Chondrocyte (in vitro differentiated cells): ENCODE measurements around the gene RPH3AL. TPM values are rescaled to one million over a fixed set of nuclear protein-coding genes. Genes with fewer than 3 reads are reported as not detected.
"Not testable (repeated sequence)": the region's sequence is repeated elsewhere in the genome, so short reads cannot be mapped to it uniquely, and the experiment has no call there.

Experiments
- DNase-seq: peaks from one replicate; pipeline ENCODE4 v3.0.0; 2021; ENCODE audit warnings: mixed read lengths, low spot score
- H3K27ac Mint-ChIP-seq: one replicate; pipeline ENCODE4 v1.8.0; 2021; ENCODE audit warnings: mild to moderate bottlenecking, moderate library complexity, mixed read lengths; ENCODE audit not compliant: unreplicated experiment
- H3K27me3 Mint-ChIP-seq: 2 replicates; pipeline ENCODE4 v1.8.0; 2021; ENCODE audit warnings: low read depth, mixed read lengths
- H3K36me3 Mint-ChIP-seq: 2 replicates; pipeline ENCODE4 v1.8.0; 2021; ENCODE audit warnings: low read depth, mixed read lengths
- H3K4me1 Mint-ChIP-seq: 2 replicates; pipeline ENCODE4 v1.8.0; 2021; ENCODE audit warnings: low read depth, mild to moderate bottlenecking, mixed read lengths
- H3K4me3 Mint-ChIP-seq: one replicate; pipeline ENCODE4 v1.8.0; 2021; ENCODE audit warnings: mild to moderate bottlenecking, moderate library complexity, mixed read lengths; ENCODE audit not compliant: unreplicated experiment
- H3K9me3 Mint-ChIP-seq: 2 replicates; pipeline ENCODE4 v1.8.0; 2021; ENCODE audit warnings: low read depth, mixed read lengths
- total RNA-seq: library from RNA; stranded (reverse); gene quantifications from 3 replicates; pipeline ENCODE4 v1.2.1, GENCODE V29; 2021
- TF ChIP-seq, protein P1 (sequence below): fragments of 200-600 bp; sonication (generic); IDR thresholded peaks from 2 replicates; pipeline ENCODE4 v1.5.0; 2021; ENCODE audit warnings: antibody characterized with exemption, mild to moderate bottlenecking, moderate library complexity

RPH3AL gene
- total RNA-seq, 1 donor from 2014 or later = 4.1 TPM

DNA sequence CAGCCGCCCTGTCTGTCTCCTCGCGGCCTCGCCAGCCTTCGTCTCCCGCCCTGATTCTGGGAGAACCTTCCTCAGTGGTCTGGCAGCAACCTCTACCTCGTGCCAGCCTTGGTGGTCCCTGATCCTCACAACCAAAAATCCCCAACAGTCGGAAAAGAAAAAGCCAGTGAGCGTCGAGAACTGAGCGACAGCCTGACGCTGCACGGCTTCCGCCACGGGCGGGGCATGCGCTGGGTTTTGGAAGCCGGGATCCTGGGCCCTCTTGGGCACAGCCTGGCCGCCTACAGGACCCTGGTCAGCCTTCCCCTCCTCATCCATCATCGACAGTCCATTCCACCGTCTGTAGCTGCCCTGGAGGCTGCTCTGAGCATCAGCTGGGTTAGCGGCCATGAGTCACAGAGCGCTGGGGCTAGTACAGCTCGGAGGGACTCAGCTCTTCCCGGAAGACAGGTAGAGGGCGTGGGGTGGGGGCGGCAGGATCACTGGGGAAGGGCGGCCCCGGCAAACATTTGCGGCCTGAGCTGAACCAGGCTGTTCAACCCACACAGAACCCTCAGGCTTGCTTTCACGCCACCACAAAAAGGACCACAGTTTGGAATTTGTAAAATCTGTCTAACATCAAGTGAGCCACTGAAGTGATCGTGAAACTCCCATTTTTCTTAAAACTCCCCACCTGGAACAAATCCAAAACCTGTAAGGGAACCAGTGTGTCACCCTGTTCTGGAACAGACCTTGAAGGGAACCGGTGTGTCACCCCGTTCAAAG lies 115.8 kb downstream of the RPH3AL start:
- Mint-ChIP-seq H3K4me3 (no peak overlapping the region), H3K36me3 (no peaks in the 10 kb centered on the region), H3K27ac (no peak overlapping the region), H3K9me3 (no peaks in the 10 kb centered on the region), H3K4me1 (no peaks in the 10 kb centered on the region), H3K27me3 (no peaks in the 10 kb centered on the region)
- TF ChIP-seq, protein P1, sequence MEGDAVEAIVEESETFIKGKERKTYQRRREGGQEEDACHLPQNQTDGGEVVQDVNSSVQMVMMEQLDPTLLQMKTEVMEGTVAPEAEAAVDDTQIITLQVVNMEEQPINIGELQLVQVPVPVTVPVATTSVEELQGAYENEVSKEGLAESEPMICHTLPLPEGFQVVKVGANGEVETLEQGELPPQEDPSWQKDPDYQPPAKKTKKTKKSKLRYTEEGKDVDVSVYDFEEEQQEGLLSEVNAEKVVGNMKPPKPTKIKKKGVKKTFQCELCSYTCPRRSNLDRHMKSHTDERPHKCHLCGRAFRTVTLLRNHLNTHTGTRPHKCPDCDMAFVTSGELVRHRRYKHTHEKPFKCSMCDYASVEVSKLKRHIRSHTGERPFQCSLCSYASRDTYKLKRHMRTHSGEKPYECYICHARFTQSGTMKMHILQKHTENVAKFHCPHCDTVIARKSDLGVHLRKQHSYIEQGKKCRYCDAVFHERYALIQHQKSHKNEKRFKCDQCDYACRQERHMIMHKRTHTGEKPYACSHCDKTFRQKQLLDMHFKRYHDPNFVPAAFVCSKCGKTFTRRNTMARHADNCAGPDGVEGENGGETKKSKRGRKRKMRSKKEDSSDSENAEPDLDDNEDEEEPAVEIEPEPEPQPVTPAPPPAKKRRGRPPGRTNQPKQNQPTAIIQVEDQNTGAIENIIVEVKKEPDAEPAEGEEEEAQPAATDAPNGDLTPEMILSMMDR = no peak
- peak; percentile 55 for DNase-seq

DNA sequence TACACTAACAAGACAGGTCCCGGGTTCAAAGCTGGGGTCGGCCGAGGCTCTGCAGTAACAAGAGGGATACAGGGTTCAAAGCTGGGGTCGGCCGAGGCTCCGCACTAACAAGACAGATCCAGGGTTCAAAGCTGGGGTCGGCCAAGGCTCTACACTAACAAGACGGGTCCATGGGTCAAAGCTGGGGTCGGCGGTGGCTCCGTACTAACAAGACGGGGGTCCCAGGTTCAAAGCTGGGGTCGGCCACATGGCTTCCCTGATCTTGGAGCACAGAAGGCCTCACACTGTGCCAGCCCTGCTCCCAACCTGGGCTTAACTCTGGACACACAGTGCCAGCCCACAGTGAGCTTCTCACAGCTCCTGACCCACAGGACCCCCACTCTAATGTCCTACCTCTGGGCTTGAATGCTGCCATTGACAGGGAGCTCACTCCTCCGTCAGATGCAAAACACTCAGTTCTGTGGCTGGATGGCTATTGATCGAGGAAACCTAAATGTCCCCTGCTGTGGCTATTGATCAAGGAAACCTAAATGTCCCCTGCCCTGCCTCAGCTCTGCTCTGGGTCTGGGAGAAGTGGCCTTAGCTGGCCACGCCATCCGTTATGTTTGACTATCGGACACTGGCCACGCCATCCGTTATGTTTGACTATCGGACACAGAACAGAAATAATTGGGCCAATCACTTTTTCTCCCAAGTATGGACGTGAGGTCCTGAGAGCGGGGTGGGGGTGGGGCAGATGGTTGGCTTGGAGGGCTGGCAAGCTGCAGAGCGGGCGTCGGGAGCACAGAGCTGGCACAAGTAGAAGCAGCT lies 116.6 kb downstream of the RPH3AL start:
- Mint-ChIP-seq H3K36me3 (no peaks in the 10 kb centered on the region), H3K27me3 (no peaks in the 10 kb centered on the region), H3K4me1 (no peaks in the 10 kb centered on the region), H3K27ac (no peak overlapping the region), H3K4me3 (no peak overlapping the region), H3K9me3 (no peaks in the 10 kb centered on the region)
- TF ChIP-seq, protein P1 = no peak
- DNase-seq = peak; percentile 77

DNA sequence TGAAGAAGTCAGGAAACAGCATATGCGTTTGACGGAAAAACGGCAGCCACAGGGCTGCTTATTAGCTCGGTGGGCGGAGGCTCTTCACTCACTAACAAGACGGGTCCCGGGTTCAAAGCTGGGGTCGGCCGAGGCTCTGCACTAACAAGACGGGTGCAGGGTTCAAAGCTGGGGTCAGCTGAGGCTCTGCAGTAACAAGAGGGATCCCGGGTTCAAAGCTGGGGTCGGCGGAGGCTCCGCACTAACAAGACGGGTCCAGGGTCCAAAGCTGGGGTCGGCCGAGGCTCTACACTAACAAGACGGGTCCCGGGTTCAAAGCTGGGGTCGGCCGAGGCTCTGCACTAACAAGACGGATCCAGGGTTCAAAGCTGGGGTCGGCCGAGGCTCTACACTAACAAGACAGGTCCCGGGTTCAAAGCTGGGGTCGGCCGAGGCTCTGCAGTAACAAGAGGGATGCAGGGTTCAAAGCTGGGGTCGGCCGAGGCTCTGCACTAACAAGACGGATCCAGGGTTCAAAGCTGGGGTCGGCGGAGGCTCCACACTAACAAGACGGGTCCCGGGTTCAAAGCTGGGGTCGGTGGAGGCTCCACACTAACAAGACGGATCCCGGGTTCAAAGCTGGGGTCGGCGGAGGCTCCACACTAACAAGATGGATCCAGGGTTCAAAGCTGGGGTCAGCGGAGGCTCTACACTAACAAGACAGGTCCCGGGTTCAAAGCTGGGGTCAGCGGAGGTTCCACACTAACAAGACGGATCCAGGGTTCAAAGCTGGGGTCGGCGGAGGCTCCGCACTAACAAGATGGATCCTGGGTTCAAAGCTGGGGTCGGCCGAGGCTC lies 117.4 kb downstream of the RPH3AL start:
- not testable (repeated sequence) for H3K4me1 Mint-ChIP-seq, H3K9me3 Mint-ChIP-seq, H3K4me3 Mint-ChIP-seq, H3K27ac Mint-ChIP-seq, H3K27me3 Mint-ChIP-seq, H3K36me3 Mint-ChIP-seq
- DNase-seq = peak; percentile 42

DNA sequence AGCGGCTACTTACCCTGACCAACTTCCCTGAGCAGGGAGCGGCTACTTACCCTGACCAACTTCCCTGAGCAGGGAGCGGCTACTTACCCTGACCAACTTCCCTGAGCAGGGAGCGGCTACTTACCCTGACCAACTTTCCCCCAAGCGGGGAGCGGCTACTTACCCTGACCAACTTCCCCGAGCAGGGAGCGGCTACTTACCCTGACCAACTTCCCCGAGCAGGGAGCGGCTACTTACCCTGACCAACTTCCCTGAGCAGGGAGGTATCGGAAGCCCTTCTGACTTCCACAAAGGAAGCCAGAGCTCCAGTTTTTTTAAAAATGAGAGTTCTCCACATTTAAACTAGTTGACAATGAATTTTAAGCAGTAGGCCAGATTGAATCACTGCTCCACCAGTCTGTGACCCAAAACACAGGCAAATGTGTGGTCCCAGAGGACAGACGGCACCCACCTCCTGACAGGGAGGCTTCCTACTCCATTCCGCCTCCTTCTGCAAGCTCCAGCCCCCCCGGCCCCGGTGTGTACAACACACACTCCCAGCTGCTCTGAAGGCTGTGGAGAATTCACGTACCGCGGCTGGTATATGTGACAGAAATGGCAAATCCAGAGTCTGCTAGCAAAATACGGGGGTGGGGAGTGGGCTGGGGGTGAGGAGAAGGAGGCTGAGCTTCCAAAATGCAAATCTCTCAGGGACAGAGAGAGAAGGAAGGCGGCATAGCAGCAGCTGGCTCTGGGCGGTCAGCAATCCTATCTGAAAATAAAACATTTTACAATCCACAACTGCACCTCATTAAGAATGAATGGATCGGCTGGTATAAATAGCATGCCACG lies 118.2 kb downstream of the RPH3AL start:
- peak; percentile 70 for DNase-seq
- not testable (repeated sequence) for H3K27ac Mint-ChIP-seq, H3K36me3 Mint-ChIP-seq, H3K9me3 Mint-ChIP-seq, H3K27me3 Mint-ChIP-seq, H3K4me1 Mint-ChIP-seq, H3K4me3 Mint-ChIP-seq

DNA sequence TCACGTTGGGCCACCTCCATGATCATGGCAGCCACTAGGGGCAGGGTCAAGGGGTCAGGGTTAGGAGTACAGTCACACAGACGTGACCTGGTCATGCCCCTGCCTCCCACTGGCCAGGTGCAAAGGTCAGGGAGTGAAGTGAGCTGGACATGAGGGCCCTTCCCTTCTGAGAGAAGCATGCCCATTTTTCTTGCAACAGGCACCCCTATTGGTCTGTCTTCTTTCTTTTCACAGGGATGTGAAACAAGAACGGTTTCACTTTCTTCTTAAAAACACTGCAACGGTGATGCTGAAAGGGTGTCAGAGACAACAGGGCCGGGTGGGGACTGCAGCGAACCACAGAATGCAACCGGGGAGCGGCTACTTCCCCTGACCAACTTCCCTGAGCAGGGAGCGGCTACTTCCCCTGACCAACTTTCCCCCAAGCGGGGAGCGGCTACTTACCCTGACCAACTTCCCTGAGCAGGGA lies 119.1 kb downstream of the RPH3AL start:
- Mint-ChIP-seq H3K4me3 (no peak overlapping the region), H3K27ac (no peak overlapping the region), H3K27me3 (no peaks in the 10 kb centered on the region), H3K4me1 (peaks cover 5% of the 10 kb centered on the region), H3K36me3 (no peaks in the 10 kb centered on the region), H3K9me3 (no peaks in the 10 kb centered on the region)
- TF ChIP-seq, protein P1 = no peak
- no peak for DNase-seq
